HG03575 (cell line): ENCODE measurements around the gene USP31.

Experiments
- ATAC-seq: cut with Tn5 transposase; IDR thresholded peaks from one replicate; pipeline ENCODE4 v1.9.1; 2021; ENCODE audit not compliant: unreplicated experiment, insufficient number of reproducible peaks, low FRiP score; ENCODE audit errors: extremely low read depth

The USP31 gene

GRCh38 chr16:23045025-23045424 is 104.2 kb downstream of the USP31 start:
- no peak for ATAC-seq

- ATAC-seq, result no peak
These were observed 109.0 kb downstream of the USP31 start for GRCh38 chr16:23040246-23040645.

GRCh38 chr16:23039118-23039517 is 110.1 kb downstream of the USP31 start:
- no peak for ATAC-seq

GRCh38 chr16:23035240-23035639 is 114.0 kb downstream of the USP31 start:
- no peak for ATAC-seq

GRCh38 chr16:23031508-23032098 is 117.6 kb downstream of the USP31 start:
- no peak for ATAC-seq

GRCh38 chr16:23029733-23030420 is 119.4 kb downstream of the USP31 start:
- no peak for ATAC-seq

GRCh38 chr16:23027386-23027785 is 121.9 kb downstream of the USP31 start:
- ATAC-seq, result no peak

- no peak for ATAC-seq
These were observed 122.4 kb downstream of the USP31 start for GRCh38 chr16:23026784-23027362.

GRCh38 chr16:23025692-23026307 is 123.5 kb downstream of the USP31 start:
- ATAC-seq, result no peak

GRCh38 chr16:23024044-23024443 is 125.2 kb downstream of the USP31 start:
- ATAC-seq, result no peak

- ATAC-seq, result no peak
These were observed 129.2 kb downstream of the USP31 start for GRCh38 chr16:23020084-23020483.

GRCh38 chr16:23016368-23016767 is 132.9 kb downstream of the USP31 start:
- no peak for ATAC-seq

GRCh38 chr16:23015580-23015979 is 133.7 kb downstream of the USP31 start:
- no peak for ATAC-seq

- ATAC-seq, result no peak
These were observed 134.7 kb downstream of the USP31 start for GRCh38 chr16:23014592-23014991.
